Kidney (tissue), 14 donors: ENCODE data around the gene PRDM1. TPM values are rescaled to one million over a fixed set of nuclear protein-coding genes. Genes with fewer than 3 reads are reported as not detected.

Source experiments
- DNase-seq, 5 donors: peaks; one replicate each; pipeline ENCODE4 v3.0.0-alpha.2; 2013 to 2020
- FAIRE-seq: peaks from 2 replicates; lab custom pipeline; 2012; peaks lifted over from hg19 to GRCh38; lab: Jason Lieb, UNC
- H3K27ac ChIP-seq, 2 donors: one replicate each; pipeline ENCODE4 v1.7.0; 2013; ENCODE audit warnings: low read depth in 2 of 2, low read length in 2 of 2, inconsistent platforms in 1 of 2
- H3K27me3 ChIP-seq: one replicate; pipeline ENCODE4 v1.7.1; 2013; ENCODE audit warnings: low read length, inconsistent platforms; ENCODE audit not compliant: control insufficient read depth, insufficient read depth
- H3K36me3 ChIP-seq, 3 donors: one replicate each; pipeline versions ENCODE4 v1.7.0 to v1.7.1; 2013; ENCODE audit warnings: low read length in 3 of 3, control low read depth in 1 of 3, inconsistent platforms in 1 of 3; ENCODE audit not compliant: insufficient read depth in 3 of 3, control insufficient read depth in 2 of 3
- H3K4me1 ChIP-seq, 3 donors: one replicate each; pipeline versions ENCODE4 v1.7.0 to v1.7.1; 2013; ENCODE audit warnings: low read length in 3 of 3, inconsistent platforms in 1 of 3, low read depth in 1 of 3; ENCODE audit not compliant: control insufficient read depth in 2 of 3, insufficient read depth in 2 of 3
- H3K4me3 ChIP-seq, 3 donors: one replicate each; pipeline versions ENCODE4 v1.7.0 to v1.8.1; 2013; ENCODE audit warnings: low read length in 3 of 3, control low read depth in 1 of 3, inconsistent platforms in 1 of 3
- H3K9ac ChIP-seq, 3 donors: one replicate each; pipeline versions ENCODE4 v1.7.0 to v1.7.1; 2013; ENCODE audit warnings: low read length in 3 of 3, control low read depth in 1 of 3, inconsistent platforms in 1 of 3
- H3K9me3 ChIP-seq, 3 donors: one replicate each; pipeline versions ENCODE4 v1.7.0 to v1.7.1; 2013; ENCODE audit warnings: low read length in 3 of 3, control low read depth in 1 of 3, inconsistent platforms in 1 of 3; ENCODE audit not compliant: control insufficient read depth in 2 of 3, insufficient read depth in 1 of 3
- intact Hi-C: fragments of 100-400 bp; cut with DNase I; formaldehyde crosslinking; loops from one replicate; pipeline ENCODE4 v1.11.1; 2022
- polyA plus RNA-seq: library from polyadenylated mRNA; stranded (reverse); fragments of 350-450 nt; fragmentation: Illumina TruSeq; extraction: RNeasy Lipid Tissue Mini Kit (QIAGEN cat#74804); gene quantifications from one replicate; pipeline ENCODE4 v1.2.3, GENCODE V29; 2014; ENCODE audit warnings: low read depth, low replicate concordance; ENCODE audit not compliant: insufficient read depth
- total RNA-seq: library from RNA; stranded (reverse); fragmentation: NEBNext Ultra II Directional; extraction: Animal tissue kit (Norgen Biotek cat#: 25700); gene quantifications from one replicate; pipeline ENCODE4 v1.2.1, GENCODE V29; 2021
- TF ChIP-seq, protein P1 (sequence below): IDR thresholded peaks from 3 replicates; pipeline ENCODE4 v1.5.1; 2012; ENCODE audit warnings: mild to moderate bottlenecking, moderate library complexity, borderline replicate concordance; ENCODE audit not compliant: insufficient read depth; ENCODE audit errors: extremely low read depth
- donor health status: control.
- donor health status: control.
- donor health status: control.
- donor health status: control.
- donor health status: control.
- donor health status: DM: yes; HTN: yes; CAD: no.
- donor health status: Normal renal cell carcinoma (clear cell type).

PRDM1 gene
- total and polyA plus RNA-seq, 2 donors from 2014 or later = 0.86 to 23.0 TPM

GRCh38 chr6:106128981-106129781 lies 43.0 kb downstream of the PRDM1 start:
- H3K9me3 ChIP-seq = no peaks in the 10 kb centered on the region
- DNase-seq (no peak), FAIRE-seq (no peak)
- no peak overlapping the region for H3K9ac ChIP-seq
- no peak overlapping the region for H3K4me3 ChIP-seq
- intact Hi-C loops = no loop called here
- TF ChIP-seq, protein P1, sequence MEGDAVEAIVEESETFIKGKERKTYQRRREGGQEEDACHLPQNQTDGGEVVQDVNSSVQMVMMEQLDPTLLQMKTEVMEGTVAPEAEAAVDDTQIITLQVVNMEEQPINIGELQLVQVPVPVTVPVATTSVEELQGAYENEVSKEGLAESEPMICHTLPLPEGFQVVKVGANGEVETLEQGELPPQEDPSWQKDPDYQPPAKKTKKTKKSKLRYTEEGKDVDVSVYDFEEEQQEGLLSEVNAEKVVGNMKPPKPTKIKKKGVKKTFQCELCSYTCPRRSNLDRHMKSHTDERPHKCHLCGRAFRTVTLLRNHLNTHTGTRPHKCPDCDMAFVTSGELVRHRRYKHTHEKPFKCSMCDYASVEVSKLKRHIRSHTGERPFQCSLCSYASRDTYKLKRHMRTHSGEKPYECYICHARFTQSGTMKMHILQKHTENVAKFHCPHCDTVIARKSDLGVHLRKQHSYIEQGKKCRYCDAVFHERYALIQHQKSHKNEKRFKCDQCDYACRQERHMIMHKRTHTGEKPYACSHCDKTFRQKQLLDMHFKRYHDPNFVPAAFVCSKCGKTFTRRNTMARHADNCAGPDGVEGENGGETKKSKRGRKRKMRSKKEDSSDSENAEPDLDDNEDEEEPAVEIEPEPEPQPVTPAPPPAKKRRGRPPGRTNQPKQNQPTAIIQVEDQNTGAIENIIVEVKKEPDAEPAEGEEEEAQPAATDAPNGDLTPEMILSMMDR = no peak
- no peaks in the 10 kb centered on the region for H3K4me1 ChIP-seq
- no peak overlapping the region for H3K27ac ChIP-seq
- no peaks in the 10 kb centered on the region for H3K36me3 ChIP-seq
- H3K27me3 ChIP-seq = no peaks in the 10 kb centered on the region

GRCh38 chr6:106132153-106132698 lies 46.1 kb downstream of the PRDM1 start:
- TF ChIP-seq, protein P1 = no peak
- FAIRE-seq = no peak
- intact Hi-C loops = no loop called here

GRCh38 chr6:106133040-106133439 lies 46.9 kb downstream of the PRDM1 start:
- Histone ChIP-seq H3K27ac (no peak overlapping the region), H3K36me3 (no peaks in the 10 kb centered on the region), H3K9ac (no peak overlapping the region), H3K9me3 (no peaks in the 10 kb centered on the region), H3K27me3 (no peaks in the 10 kb centered on the region), H3K4me1 (no peaks in the 10 kb centered on the region), H3K4me3 (no peak overlapping the region)
- intact Hi-C loops = no loop called here
- DNase-seq (no peak), FAIRE-seq (no peak)
- TF ChIP-seq, protein P1 = no peak

More at GRCh38 chr6:106132153-106132698, 46.1 kb downstream of the PRDM1 start:
- Histone ChIP-seq H3K27ac (no peak overlapping the region), H3K9me3 (no peaks in the 10 kb centered on the region), H3K4me1 (no peaks in the 10 kb centered on the region), H3K36me3 (no peaks in the 10 kb centered on the region), H3K9ac (no peak overlapping the region), H3K4me3 (no peak overlapping the region), H3K27me3 (no peaks in the 10 kb centered on the region)
- DNase-seq = no peak
